DOHH2 (cell line): ENCODE data around the gene HOMER3.

Experiments
- H3F3A ChIP-seq: fragments of 200-600 bp; sonication (generic), shearing (Covaris generic); 2 replicates; pipeline ENCODE4 v1.6.0; 2016; ENCODE audit warnings: antibody characterized with exemption, mild to moderate bottlenecking; ENCODE audit not compliant: control insufficient read depth, insufficient read depth
- H3K27ac ChIP-seq: fragments of 200-600 bp; sonication (generic); 2 replicates; pipeline ENCODE4 v1.5.1; 2014; ENCODE audit warnings: low read depth, mild to moderate bottlenecking, low read length, moderate library complexity
- H3K27me3 ChIP-seq: fragments of 200-600 bp; sonication (generic); 2 replicates; pipeline ENCODE4 v1.6.1; 2014; ENCODE audit warnings: mild to moderate bottlenecking, low read length, mixed read lengths; ENCODE audit not compliant: control insufficient read depth
- H3K36me3 ChIP-seq: fragments of 200-600 bp; sonication (generic); 2 replicates; pipeline ENCODE4 v1.6.1; 2014; ENCODE audit warnings: mild to moderate bottlenecking, low read length, moderate library complexity, mixed read lengths; ENCODE audit not compliant: control insufficient read depth
- H3K4me1 ChIP-seq: fragments of 200-600 bp; sonication (generic); 2 replicates; pipeline ENCODE4 v1.6.1; 2014; ENCODE audit warnings: mild to moderate bottlenecking, low read length, mixed read lengths; ENCODE audit not compliant: control insufficient read depth
- H3K4me2 ChIP-seq: fragments of 200-600 bp; sonication (generic); 2 replicates; pipeline ENCODE4 v1.6.0; 2014; ENCODE audit warnings: mild to moderate bottlenecking, low read length, moderate library complexity
- H3K4me3 ChIP-seq: fragments of 200-600 bp; sonication (generic); 2 replicates; pipeline ENCODE4 v1.5.1; 2014; ENCODE audit warnings: mild to moderate bottlenecking, low read length, mixed read lengths
- H3K79me2 ChIP-seq: fragments of 200-600 bp; sonication (generic); 2 replicates; pipeline ENCODE4 v1.6.1; 2014; ENCODE audit warnings: mild to moderate bottlenecking, low read length, mixed read lengths; ENCODE audit not compliant: control insufficient read depth
- H3K9me2 ChIP-seq: fragments of 200-600 bp; sonication (generic); replicated peaks from 2 replicates; pipeline ENCODE4 v1.6.1; 2014; ENCODE audit warnings: mild to moderate bottlenecking, low read length, mixed read lengths; ENCODE audit not compliant: control insufficient read depth
- H3K9me3 ChIP-seq: fragments of 200-600 bp; sonication (generic); 2 replicates; pipeline ENCODE4 v1.6.1; 2014; ENCODE audit warnings: antibody characterized with exemption, low read length, mixed read lengths; ENCODE audit not compliant: control insufficient read depth, insufficient read depth
- H4K20me1 ChIP-seq: fragments of 200-600 bp; sonication (generic); 2 replicates; pipeline ENCODE4 v1.6.0; 2014; ENCODE audit warnings: low read depth, mild to moderate bottlenecking, antibody characterized with exemption, low read length, moderate library complexity; ENCODE audit not compliant: control insufficient read depth, insufficient read depth
- CTCF ChIP-seq: fragments of 200-600 bp; sonication (generic); IDR thresholded peaks from one replicate; pipeline ENCODE4 v1.5.1; 2014; ENCODE audit warnings: antibody characterized with exemption, mild to moderate bottlenecking, low read depth, low read length; ENCODE audit not compliant: poor library complexity, severe bottlenecking
- EZH2phosphoT487 ChIP-seq: fragments of 200-600 bp; sonication (generic); IDR thresholded peaks from 2 replicates; pipeline ENCODE4 v1.6.1; 2017; ENCODE audit warnings: borderline replicate concordance, mild to moderate bottlenecking, antibody characterized with exemption, low read length, moderate library complexity, mixed read lengths

The HOMER3 gene

GRCh38 chr19:18898607-18899408 lies 42.2 kb downstream of the HOMER3 start:
- H3K79me2 ChIP-seq, result no peaks in the 10 kb centered on the region
- no peak overlapping the region for H3K27ac ChIP-seq
- no peaks in the 10 kb centered on the region for H3F3A ChIP-seq
- H4K20me1 ChIP-seq, result no peaks in the 10 kb centered on the region
- H3K9me3 ChIP-seq, result no peaks in the 10 kb centered on the region
- peaks cover 10% of the 10 kb centered on the region for H3K36me3 ChIP-seq
- H3K4me3 ChIP-seq, result no peak overlapping the region
- TF ChIP-seq EZH2phosphoT487 (no peak), CTCF (no peak)
- H3K9me2 ChIP-seq, result no peaks in the 10 kb centered on the region
- H3K4me1 ChIP-seq, result peaks cover 7% of the 10 kb centered on the region
- peaks cover 25% of the 10 kb centered on the region for H3K27me3 ChIP-seq
- H3K4me2 ChIP-seq, result no peak overlapping the region

- Histone ChIP-seq H4K20me1 (no peaks in the 10 kb centered on the region), H3K9me2 (no peaks in the 10 kb centered on the region), H3K4me3 (no peak overlapping the region), H3K27me3 (peaks cover 32% of the 10 kb centered on the region), H3K79me2 (no peaks in the 10 kb centered on the region), H3K9me3 (no peaks in the 10 kb centered on the region), H3K27ac (no peak overlapping the region), H3K4me1 (peaks cover 8% of the 10 kb centered on the region), H3F3A (no peaks in the 10 kb centered on the region), H3K36me3 (peaks cover 7% of the 10 kb centered on the region; the same call in 1 of the 2 replicates), H3K4me2 (no peak overlapping the region)
- no peak for TF ChIP-seq EZH2phosphoT487
- TF ChIP-seq CTCF, result no peak
Measured at GRCh38 chr19:18898081-18898606, 42.9 kb downstream of the HOMER3 start.

GRCh38 chr19:18897094-18898029 lies 43.7 kb downstream of the HOMER3 start:
- Histone ChIP-seq H3K4me3 (no peak overlapping the region), H3F3A (no peaks in the 10 kb centered on the region), H3K79me2 (no peaks in the 10 kb centered on the region), H3K27me3 (peaks cover 34% of the 10 kb centered on the region), H3K9me2 (no peaks in the 10 kb centered on the region), H4K20me1 (no peaks in the 10 kb centered on the region), H3K9me3 (no peaks in the 10 kb centered on the region), H3K4me2 (no peak overlapping the region), H3K36me3 (peaks cover 7% of the 10 kb centered on the region; the same call in 1 of the 2 replicates), H3K27ac (no peak overlapping the region), H3K4me1 (peaks cover 14% of the 10 kb centered on the region)
- TF ChIP-seq CTCF (no peak), EZH2phosphoT487 (no peak)
